WTC11 (cell line): ENCODE results near the gene TNFRSF13B. TPM values are rescaled to one million over a fixed set of nuclear protein-coding genes. Genes with fewer than 3 reads are reported as not detected.

ENCODE experiments used
- ATAC-seq: fragments of 200-7000 bp; cut with Tn5 transposase; 2 replicates; pipeline ENCODE4 v1.10.0; 2021; ENCODE audit warnings: mild to moderate bottlenecking, moderate library complexity
- CTCF ChIA-PET: fragments of 300-600 bp; sonication (Branson Sonifier 250); formaldehyde crosslinking; loops from one replicate; lab custom pipeline; 2021; ENCODE audit warnings: antibody characterized with exemption; lab: Charles Lee
- POLR2A ChIA-PET: fragments of 350-600 bp; sonication (Branson Sonifier 250); formaldehyde crosslinking; loops from one replicate; lab custom pipeline; 2021; ENCODE audit warnings: antibody characterized with exemption; lab: Charles Lee
- DNase-seq: peaks from one replicate; pipeline ENCODE4 v3.0.0; 2021; ENCODE audit warnings: low spot score
- H3K27ac Mint-ChIP-seq: 2 replicates; pipeline ENCODE4 v1.8.0; 2021; ENCODE audit warnings: mixed read lengths
- H3K27me3 Mint-ChIP-seq: 2 replicates; pipeline ENCODE4 v1.8.0; 2021; ENCODE audit warnings: low read depth, mild to moderate bottlenecking, moderate library complexity, mixed read lengths
- H3K36me3 Mint-ChIP-seq: 2 replicates; pipeline ENCODE4 v1.8.0; 2021; ENCODE audit warnings: mixed read lengths
- H3K4me1 Mint-ChIP-seq: 2 replicates; pipeline ENCODE4 v1.8.0; 2022; ENCODE audit warnings: mixed read lengths
- H3K4me3 Mint-ChIP-seq: 2 replicates; pipeline ENCODE4 v1.8.0; 2021; ENCODE audit warnings: mild to moderate bottlenecking, moderate library complexity, mixed read lengths
- H3K9me3 Mint-ChIP-seq: 2 replicates; pipeline ENCODE4 v1.8.0; 2021; ENCODE audit warnings: mixed read lengths
- CREB1 ChIP-seq: sonication (generic); formaldehyde crosslinking; IDR thresholded peaks from 2 replicates; pipeline ENCODE4 v1.8.0; 2023; ENCODE audit warnings: mild to moderate bottlenecking, missing genetic modification reagents
- EMX1 ChIP-seq: fragments of 250-450 bp; sonication (Bioruptor Pico); IDR thresholded peaks from 2 replicates; pipeline ENCODE4 v1.8.0; 2021; ENCODE audit warnings: mild to moderate bottlenecking
- ESRRA ChIP-seq: sonication (generic); formaldehyde crosslinking; IDR thresholded peaks from 2 replicates; pipeline ENCODE4 v1.8.1; 2022; ENCODE audit warnings: mild to moderate bottlenecking, missing genetic modification reagents, borderline replicate concordance
- ETV6 ChIP-seq: sonication (generic); formaldehyde crosslinking; IDR thresholded peaks from 2 replicates; pipeline ENCODE4 v1.8.1; 2022; ENCODE audit warnings: mild to moderate bottlenecking, missing genetic modification reagents
- FOXK1 ChIP-seq: sonication (generic); formaldehyde crosslinking; IDR thresholded peaks from 2 replicates; pipeline ENCODE4 v1.8.0; 2022; ENCODE audit warnings: mild to moderate bottlenecking, moderate library complexity, missing genetic modification reagents
- GTF2I ChIP-seq: fragments of 250-450 bp; sonication (Bioruptor Pico); conservative IDR thresholded peaks from 2 replicates; pipeline ENCODE4 v1.4.0; 2021; ENCODE audit warnings: mild to moderate bottlenecking
- PRDM15 ChIP-seq: sonication (generic); formaldehyde crosslinking; IDR thresholded peaks from 2 replicates; pipeline ENCODE4 v1.8.0; 2022; ENCODE audit warnings: missing genetic modification reagents
- RELA ChIP-seq: sonication (generic); formaldehyde crosslinking; IDR thresholded peaks from 2 replicates; pipeline ENCODE4 v1.8.1; 2022; ENCODE audit warnings: missing genetic modification reagents, mild to moderate bottlenecking, borderline replicate concordance
- RORB ChIP-seq: fragments of 250-450 bp; sonication (Bioruptor Pico); IDR thresholded peaks from 2 replicates; pipeline ENCODE4 v1.9.0; 2021; ENCODE audit warnings: mild to moderate bottlenecking
- TCF7 ChIP-seq: sonication (generic); formaldehyde crosslinking; IDR thresholded peaks from 2 replicates; pipeline ENCODE4 v1.8.0; 2022; ENCODE audit warnings: mild to moderate bottlenecking, low read depth, missing genetic modification reagents, moderate library complexity
- TP53 ChIP-seq: sonication (generic); formaldehyde crosslinking; IDR thresholded peaks from 2 replicates; pipeline ENCODE4 v1.8.1; 2023; ENCODE audit warnings: mild to moderate bottlenecking, missing genetic modification reagents
- ZNF138 ChIP-seq: sonication (generic); formaldehyde crosslinking; conservative IDR thresholded peaks from 2 replicates; pipeline ENCODE4 v1.8.1; 2022; ENCODE audit warnings: mild to moderate bottlenecking, moderate library complexity, missing genetic modification reagents
- total RNA-seq: library from RNA; stranded (reverse); gene quantifications from 3 replicates; pipeline ENCODE4 v1.2.3, GENCODE V29; 2021
- TF ChIP-seq, protein P1 (sequence below): sonication (generic); formaldehyde crosslinking; IDR thresholded peaks from 2 replicates; pipeline ENCODE4 v1.8.1; 2023; ENCODE audit warnings: mild to moderate bottlenecking, missing genetic modification reagents
- TF ChIP-seq, protein P2 (sequence below): sonication (generic); formaldehyde crosslinking; IDR thresholded peaks from 2 replicates; pipeline ENCODE4 v1.8.0; 2023; ENCODE audit warnings: missing genetic modification reagents, mild to moderate bottlenecking, borderline replicate concordance
- TF ChIP-seq, protein P3 (sequence below): sonication (generic); formaldehyde crosslinking; IDR thresholded peaks from 2 replicates; pipeline ENCODE4 v1.8.1; 2023; ENCODE audit warnings: mild to moderate bottlenecking, moderate library complexity, missing genetic modification reagents
- TF ChIP-seq, protein P4 (sequence below): sonication (generic); formaldehyde crosslinking; IDR thresholded peaks from 2 replicates; pipeline ENCODE4 v1.8.0; 2023; ENCODE audit warnings: missing genetic modification reagents

Gene TNFRSF13B
- total RNA-seq, 1 experiment from 2014 or later: not detected

DNA sequence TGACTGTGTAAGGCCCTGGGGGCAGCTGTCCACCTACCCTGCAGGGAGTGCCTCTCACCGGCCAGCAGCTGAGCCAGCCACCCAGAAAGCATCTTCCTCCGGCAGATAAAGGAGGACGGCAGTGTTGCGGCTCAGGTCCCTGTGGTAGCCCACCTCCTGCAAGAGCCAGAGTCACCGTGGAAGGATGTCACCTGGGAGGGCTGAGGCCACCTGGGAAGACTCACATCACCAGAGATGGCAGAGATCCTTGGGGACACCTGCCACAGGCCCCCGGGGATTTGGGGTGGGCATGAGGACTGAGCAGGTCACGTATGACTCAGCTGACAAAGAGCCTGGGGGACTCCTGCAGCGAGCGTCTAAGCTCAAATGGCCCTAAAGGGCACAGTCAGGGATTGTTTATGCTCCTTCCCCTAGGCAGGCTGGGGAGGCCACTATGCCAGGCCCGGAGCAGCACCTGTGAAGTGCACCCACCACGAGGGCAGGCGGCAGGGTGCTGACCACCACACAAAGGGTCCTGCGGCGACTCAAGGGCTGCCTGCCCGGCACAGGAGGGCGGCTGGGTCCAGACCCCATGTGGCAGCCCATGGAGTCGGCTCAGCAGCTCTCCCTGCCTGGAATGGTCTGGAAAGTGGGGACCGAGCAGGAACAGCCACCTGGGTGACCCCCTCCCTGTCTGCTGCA is 44.1 kb downstream of the TNFRSF13B start:
- ATAC-seq: no peak
- peak; percentile 6 for DNase-seq
- H3K36me3 Mint-ChIP-seq: no peaks in the 10 kb centered on the region
- CTCF ChIA-PET: no interaction called here
- no peak overlapping the region for H3K4me3 Mint-ChIP-seq
- H3K27me3 Mint-ChIP-seq: no peaks in the 10 kb centered on the region
- H3K9me3 Mint-ChIP-seq: no peaks in the 10 kb centered on the region
- no peak overlapping the region for H3K27ac Mint-ChIP-seq
- TF ChIP-seq FOXK1 (CRISPR knock-in tag) (no peak), RORB (CRISPR knock-in tag) (no peak), PRDM15 (no peak), ESRRA (no peak), TCF7 (CRISPR knock-in tag) (no peak), CREB1 (CRISPR knock-in tag) (no peak), ZNF138 (CRISPR knock-in tag) (no peak), GTF2I (CRISPR knock-in tag) (no peak), ETV6 (CRISPR knock-in tag) (no peak), TP53 (no peak), EMX1 (CRISPR knock-in tag) (no peak), RELA (CRISPR knock-in tag) (no peak)
- TF ChIP-seq, protein P1, sequence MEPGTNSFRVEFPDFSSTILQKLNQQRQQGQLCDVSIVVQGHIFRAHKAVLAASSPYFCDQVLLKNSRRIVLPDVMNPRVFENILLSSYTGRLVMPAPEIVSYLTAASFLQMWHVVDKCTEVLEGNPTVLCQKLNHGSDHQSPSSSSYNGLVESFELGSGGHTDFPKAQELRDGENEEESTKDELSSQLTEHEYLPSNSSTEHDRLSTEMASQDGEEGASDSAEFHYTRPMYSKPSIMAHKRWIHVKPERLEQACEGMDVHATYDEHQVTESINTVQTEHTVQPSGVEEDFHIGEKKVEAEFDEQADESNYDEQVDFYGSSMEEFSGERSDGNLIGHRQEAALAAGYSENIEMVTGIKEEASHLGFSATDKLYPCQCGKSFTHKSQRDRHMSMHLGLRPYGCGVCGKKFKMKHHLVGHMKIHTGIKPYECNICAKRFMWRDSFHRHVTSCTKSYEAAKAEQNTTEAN (CRISPR knock-in tag): no peak
- TF ChIP-seq, protein P2, sequence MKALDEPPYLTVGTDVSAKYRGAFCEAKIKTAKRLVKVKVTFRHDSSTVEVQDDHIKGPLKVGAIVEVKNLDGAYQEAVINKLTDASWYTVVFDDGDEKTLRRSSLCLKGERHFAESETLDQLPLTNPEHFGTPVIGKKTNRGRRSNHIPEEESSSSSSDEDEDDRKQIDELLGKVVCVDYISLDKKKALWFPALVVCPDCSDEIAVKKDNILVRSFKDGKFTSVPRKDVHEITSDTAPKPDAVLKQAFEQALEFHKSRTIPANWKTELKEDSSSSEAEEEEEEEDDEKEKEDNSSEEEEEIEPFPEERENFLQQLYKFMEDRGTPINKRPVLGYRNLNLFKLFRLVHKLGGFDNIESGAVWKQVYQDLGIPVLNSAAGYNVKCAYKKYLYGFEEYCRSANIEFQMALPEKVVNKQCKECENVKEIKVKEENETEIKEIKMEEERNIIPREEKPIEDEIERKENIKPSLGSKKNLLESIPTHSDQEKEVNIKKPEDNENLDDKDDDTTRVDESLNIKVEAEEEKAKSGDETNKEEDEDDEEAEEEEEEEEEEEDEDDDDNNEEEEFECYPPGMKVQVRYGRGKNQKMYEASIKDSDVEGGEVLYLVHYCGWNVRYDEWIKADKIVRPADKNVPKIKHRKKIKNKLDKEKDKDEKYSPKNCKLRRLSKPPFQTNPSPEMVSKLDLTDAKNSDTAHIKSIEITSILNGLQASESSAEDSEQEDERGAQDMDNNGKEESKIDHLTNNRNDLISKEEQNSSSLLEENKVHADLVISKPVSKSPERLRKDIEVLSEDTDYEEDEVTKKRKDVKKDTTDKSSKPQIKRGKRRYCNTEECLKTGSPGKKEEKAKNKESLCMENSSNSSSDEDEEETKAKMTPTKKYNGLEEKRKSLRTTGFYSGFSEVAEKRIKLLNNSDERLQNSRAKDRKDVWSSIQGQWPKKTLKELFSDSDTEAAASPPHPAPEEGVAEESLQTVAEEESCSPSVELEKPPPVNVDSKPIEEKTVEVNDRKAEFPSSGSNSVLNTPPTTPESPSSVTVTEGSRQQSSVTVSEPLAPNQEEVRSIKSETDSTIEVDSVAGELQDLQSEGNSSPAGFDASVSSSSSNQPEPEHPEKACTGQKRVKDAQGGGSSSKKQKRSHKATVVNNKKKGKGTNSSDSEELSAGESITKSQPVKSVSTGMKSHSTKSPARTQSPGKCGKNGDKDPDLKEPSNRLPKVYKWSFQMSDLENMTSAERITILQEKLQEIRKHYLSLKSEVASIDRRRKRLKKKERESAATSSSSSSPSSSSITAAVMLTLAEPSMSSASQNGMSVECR: no peak
- TF ChIP-seq, protein P3, sequence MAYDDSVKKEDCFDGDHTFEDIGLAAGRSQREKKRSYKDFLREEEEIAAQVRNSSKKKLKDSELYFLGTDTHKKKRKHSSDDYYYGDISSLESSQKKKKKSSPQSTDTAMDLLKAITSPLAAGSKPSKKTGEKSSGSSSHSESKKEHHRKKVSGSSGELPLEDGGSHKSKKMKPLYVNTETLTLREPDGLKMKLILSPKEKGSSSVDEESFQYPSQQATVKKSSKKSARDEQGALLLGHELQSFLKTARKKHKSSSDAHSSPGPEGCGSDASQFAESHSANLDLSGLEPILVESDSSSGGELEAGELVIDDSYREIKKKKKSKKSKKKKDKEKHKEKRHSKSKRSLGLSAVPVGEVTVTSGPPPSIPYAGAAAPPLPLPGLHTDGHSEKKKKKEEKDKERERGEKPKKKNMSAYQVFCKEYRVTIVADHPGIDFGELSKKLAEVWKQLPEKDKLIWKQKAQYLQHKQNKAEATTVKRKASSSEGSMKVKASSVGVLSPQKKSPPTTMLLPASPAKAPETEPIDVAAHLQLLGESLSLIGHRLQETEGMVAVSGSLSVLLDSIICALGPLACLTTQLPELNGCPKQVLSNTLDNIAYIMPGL (CRISPR knock-in tag): no peak
- TF ChIP-seq, protein P4, sequence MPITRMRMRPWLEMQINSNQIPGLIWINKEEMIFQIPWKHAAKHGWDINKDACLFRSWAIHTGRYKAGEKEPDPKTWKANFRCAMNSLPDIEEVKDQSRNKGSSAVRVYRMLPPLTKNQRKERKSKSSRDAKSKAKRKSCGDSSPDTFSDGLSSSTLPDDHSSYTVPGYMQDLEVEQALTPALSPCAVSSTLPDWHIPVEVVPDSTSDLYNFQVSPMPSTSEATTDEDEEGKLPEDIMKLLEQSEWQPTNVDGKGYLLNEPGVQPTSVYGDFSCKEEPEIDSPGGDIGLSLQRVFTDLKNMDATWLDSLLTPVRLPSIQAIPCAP: no peak
- POLR2A ChIA-PET: no interaction called here
- no peaks in the 10 kb centered on the region for H3K4me1 Mint-ChIP-seq
